HG03095 (cell line): Measurements from ENCODE around the gene IL36B.

Experiments
- ATAC-seq: cut with Tn5 transposase; IDR thresholded peaks from one replicate; pipeline ENCODE4 v1.9.1; 2021; ENCODE audit warnings: moderate library complexity; ENCODE audit not compliant: unreplicated experiment

Gene IL36B

GRCh38 chr2:113012436-113013335, 40.0 kb downstream of the IL36B start:
- no peak for ATAC-seq

DNA sequence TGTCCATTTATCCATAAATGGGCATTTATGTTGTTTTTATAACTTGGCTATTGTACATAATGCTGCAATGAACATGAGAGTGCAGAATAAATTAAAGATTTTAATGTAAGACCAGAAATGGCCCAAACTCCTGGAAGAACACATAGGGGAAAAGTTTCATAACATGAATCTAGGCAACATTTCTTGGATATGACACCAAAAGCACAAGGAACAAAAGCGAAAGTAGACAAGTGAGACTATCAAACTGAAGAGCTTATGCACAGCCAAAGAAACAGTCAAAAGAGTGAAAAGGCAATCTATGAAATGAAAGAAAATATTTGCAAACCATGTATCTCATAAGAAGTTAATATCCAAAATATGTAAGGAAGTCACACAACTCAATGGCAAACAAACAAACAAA, 41.6 kb downstream of the IL36B start:
- no peak for ATAC-seq

- ATAC-seq, result no peak
Observed at GRCh38 chr2:113010088-113010487, 42.6 kb downstream of the IL36B start.

DNA sequence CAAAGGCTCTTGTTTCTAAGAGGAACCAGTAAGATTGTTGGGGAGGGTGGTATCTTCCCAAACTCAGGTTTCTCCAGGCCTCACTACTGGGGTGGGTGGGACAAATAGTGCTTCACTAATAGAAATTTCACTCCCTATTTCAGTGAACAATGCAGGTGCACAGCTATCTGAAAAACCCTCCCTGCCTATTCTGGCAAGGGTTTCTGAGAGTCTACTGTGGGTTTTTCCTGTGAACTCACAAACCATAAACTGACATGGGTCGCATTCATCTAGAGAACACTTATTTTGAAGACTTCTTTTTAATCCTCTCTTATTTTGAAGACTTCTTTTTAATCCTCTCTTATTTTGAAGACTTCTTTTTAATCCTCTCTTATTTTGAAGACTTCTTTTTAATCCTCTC, 43.0 kb downstream of the IL36B start:
- ATAC-seq, result no peak

DNA sequence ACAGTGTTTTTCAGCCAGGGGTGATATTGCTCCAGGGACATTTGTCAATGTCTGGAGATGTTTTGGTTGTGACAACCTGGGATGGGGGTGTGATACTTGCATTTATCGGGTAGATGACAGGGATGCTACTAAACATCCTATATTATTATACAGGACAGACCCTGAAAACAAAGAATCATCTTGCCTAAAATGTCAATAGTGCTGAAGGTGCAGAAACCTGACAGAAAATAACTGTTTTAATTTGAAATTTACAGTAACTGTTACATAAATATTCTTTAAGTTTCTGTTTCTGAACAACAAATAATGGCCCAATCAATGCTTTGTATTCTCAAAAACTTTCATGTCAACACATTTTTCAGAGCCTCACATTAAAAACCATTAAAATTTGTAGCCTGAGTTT, 45.4 kb downstream of the IL36B start:
- ATAC-seq, result no peak

GRCh38 chr2:113005030-113005509, 47.6 kb downstream of the IL36B start, which contains the start of gene IL36A:
IL36A (plus strand) TSS chr2:113005459; CDS start chr2:113005872, 413 bp downstream.
- no peak for ATAC-seq

DNA sequence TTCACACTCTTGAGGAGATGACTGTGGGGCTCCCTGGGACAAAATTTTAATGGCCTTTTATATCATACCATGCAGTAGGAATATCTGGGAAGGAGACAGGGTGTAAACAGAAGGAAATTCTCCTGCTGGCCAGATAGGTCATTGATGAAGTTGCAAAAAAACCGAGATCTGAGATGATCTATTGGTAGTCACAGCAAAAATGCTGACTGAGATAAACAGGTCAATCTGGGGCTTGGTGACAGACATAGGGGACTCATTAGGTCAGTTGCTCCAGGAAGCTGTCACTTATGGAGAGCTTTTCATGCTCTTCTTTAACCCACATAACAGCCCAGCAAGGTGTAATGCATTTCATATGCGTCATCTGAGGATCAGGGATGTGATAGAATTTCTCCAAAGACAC, 50.0 kb downstream of the IL36B start:
- no peak for ATAC-seq

- ATAC-seq, result no peak
Observed at GRCh38 chr2:113000436-113000835, 52.2 kb downstream of the IL36B start.

- ATAC-seq, result no peak
Observed at GRCh38 chr2:112997151-112997550, 55.5 kb downstream of the IL36B start.

GRCh38 chr2:112996635-112997034, 56.0 kb downstream of the IL36B start:
- no peak for ATAC-seq

- ATAC-seq, result no peak
Observed at GRCh38 chr2:112995346-112995920, 57.2 kb downstream of the IL36B start.

DNA sequence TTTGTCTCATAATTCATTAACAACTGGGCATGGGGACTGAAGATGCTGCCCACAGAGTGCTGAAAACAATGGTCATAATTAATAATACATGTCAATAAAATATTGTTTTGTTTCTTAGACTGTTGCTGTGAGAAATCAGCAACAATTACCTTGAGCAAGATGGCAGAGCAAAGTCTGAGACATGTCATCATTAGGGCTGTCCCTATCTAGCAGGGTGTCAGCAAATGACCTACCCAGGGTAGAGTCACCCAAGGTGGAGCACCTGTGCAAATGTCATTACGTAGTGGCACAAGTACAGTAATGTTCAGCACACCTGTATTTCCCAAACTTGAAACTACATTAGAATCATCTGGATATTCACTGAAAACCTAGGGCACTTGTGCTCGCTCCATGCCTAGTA, 58.0 kb downstream of the IL36B start:
- no peak for ATAC-seq

GRCh38 chr2:112993831-112994230, 58.8 kb downstream of the IL36B start:
- ATAC-seq, result no peak

DNA sequence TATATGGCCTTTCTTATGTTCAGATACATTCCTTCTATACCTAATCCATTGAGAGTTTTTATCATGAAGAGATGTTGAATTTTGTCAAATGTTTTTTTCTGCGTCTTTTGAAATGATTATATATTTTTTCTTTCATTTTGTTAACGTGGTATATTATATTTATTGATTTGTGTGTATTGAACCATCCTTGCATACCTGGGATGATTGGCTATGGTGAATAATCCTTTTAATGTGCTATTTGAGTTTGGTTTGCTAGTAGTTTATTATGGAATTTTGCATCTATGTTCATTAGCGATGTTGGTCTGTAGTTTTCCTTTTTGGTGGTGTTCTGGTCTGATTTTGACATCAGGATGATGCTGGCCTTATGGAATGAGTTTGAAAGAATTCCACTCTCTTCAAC, 63.1 kb downstream of the IL36B start:
- no peak for ATAC-seq

- ATAC-seq, result no peak
Observed at GRCh38 chr2:112985090-112985489, 67.6 kb downstream of the IL36B start.

DNA sequence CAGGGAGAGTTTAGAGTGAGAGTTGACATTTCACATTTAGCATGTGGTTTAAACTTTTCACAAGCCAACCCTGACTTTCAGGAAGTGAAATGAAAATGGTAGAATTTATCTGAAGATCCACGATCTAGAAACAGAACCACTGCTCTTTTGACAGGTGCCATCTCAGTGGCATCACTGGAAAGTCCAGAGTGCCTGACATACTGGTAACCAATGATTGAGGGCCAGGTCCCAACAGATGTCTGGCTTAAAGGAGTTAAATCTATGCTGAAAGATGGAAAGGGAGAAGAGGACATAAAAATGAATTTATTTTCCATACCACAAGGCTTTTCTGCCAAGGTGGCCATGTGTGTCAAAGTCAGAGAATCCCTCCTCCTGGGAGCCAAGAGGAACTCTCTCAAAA, 72.1 kb downstream of the IL36B start:
- ATAC-seq, result no peak

DNA sequence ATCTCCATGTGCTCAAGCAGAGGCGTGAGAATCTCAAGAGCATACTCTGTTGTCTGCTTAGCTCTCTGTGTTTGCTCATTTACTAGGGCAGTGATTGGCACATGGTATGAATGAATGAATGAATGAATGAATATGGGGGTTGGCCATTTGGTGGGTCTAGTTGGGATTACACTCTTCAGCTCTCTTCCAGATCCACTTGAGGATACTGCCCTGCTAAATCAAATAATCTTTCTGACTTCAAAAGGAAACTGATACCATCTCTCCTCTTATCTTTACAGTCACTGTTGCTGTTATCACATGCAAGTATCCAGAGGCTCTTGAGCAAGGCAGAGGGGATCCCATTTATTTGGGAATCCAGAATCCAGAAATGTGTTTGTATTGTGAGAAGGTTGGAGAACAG, 72.9 kb downstream of the IL36B start:
- ATAC-seq, result no peak

GRCh38 chr2:112977559-112978056, 75.1 kb downstream of the IL36B start, which contains the start of gene IL36G:
IL36G (plus strand) TSS chr2:112978006; CDS start chr2:112978639, 633 bp downstream.
- ATAC-seq, result no peak
